Measurements from ENCODE around the gene CENPX. TPM values are rescaled to one million over a fixed set of nuclear protein-coding genes. Genes with fewer than 3 reads are reported as not detected.
A peak's percentile ranks its signal among the peaks of the same experiment; 100 is the strongest.

CENPX gene
- total RNA-seq, 2 experiments from 2014 or later = 80.2 to 91.3 TPM

- Mint-ChIP-seq H3K27ac (no peak overlapping the region), H3K27me3 (no peaks in the 10 kb centered on the region), H3K9me3 (ENCODE audit: low read depth) (no peaks in the 10 kb centered on the region), H3K4me1 (peaks cover 5% of the 10 kb centered on the region), H3K4me3 (no peak overlapping the region), H3K36me3 (peaks cover 4% of the 10 kb centered on the region)
- CTCF ChIA-PET = no interaction called here
- ATAC-seq (no peak), DNase-seq (no peak)
Observed at GRCh38 chr17:82014432-82014831, 8.2 kb downstream of the CENPX start.

- Mint-ChIP-seq H3K4me1 (peaks cover 7% of the 10 kb centered on the region), H3K27ac (no peak overlapping the region), H3K27me3 (no peaks in the 10 kb centered on the region), H3K36me3 (peaks cover 4% of the 10 kb centered on the region), H3K9me3 (ENCODE audit: low read depth) (no peaks in the 10 kb centered on the region), H3K4me3 (no peak overlapping the region)
- DNase-seq (no peak), ATAC-seq (no peak)
- CTCF ChIA-PET = interaction anchor here (2.9 kb wide), 1 partner anchor 54 kb away, joined by 10 read pairs; no protein-coding TSS in a partner anchor
Observed at GRCh38 chr17:82013772-82014321, 8.8 kb downstream of the CENPX start.

GRCh38 chr17:82013341-82013740, 9.3 kb downstream of the CENPX start:
- CTCF ChIA-PET = interaction anchor here (2.9 kb wide), 1 partner anchor 54 kb away, joined by 10 read pairs; no protein-coding TSS in a partner anchor
- H3K9me3 Mint-ChIP-seq (ENCODE audit: low read depth) = no peaks in the 10 kb centered on the region
- DNase-seq = no peak
- no peak overlapping the region for H3K27ac Mint-ChIP-seq
- ATAC-seq = no peak
- no peaks in the 10 kb centered on the region for H3K27me3 Mint-ChIP-seq
- H3K4me1 Mint-ChIP-seq = peaks cover 7% of the 10 kb centered on the region
- no peaks in the 10 kb centered on the region for H3K36me3 Mint-ChIP-seq
- H3K4me3 Mint-ChIP-seq = no peak overlapping the region

DNA sequence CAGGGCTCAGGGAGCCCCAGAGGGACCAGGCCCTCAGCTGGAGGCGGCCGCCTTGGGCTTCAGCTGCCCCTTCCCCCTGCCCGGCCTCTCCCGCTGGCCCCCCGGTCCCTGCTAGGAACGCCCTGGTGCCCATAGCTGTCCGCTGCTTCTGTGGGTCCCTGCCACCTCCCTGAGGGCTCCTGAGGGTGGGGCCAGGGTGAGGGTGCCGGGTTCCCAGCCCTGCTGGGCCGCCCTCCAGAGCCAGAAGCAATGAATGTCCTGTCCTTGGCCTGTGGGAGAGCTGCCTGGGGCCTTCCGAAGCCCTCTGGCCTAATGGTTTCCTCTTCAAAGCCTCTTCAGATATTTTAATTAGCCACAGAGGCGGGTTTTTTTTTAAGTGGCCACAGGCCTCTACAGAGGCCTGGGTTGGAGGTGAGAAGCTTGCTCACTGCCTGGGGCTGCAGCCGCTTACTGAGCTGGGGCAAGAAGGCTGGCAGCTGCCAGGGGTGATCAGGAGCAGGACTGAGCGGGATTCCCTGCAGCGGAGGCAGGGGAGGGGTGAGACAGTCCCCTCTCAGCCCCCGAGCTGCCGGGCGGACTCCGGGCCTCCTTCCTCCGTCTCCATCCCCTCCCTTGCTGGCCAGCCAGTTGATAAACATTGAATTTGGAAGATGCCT, 9.9 kb downstream of the CENPX start:
- Mint-ChIP-seq H3K4me3 (no peak overlapping the region), H3K27me3 (no peaks in the 10 kb centered on the region), H3K4me1 (peaks cover 7% of the 10 kb centered on the region), H3K36me3 (no peaks in the 10 kb centered on the region), H3K27ac (no peak overlapping the region), H3K9me3 (ENCODE audit: low read depth) (no peaks in the 10 kb centered on the region)
- DNase-seq (no peak), ATAC-seq (no peak)
- CTCF ChIA-PET = interaction anchor here (1.1 to 2.9 kb wide), 2 partner anchors 9 to 53 kb away, joined by 4 to 10 read pairs; no protein-coding TSS in a partner anchor

DNA sequence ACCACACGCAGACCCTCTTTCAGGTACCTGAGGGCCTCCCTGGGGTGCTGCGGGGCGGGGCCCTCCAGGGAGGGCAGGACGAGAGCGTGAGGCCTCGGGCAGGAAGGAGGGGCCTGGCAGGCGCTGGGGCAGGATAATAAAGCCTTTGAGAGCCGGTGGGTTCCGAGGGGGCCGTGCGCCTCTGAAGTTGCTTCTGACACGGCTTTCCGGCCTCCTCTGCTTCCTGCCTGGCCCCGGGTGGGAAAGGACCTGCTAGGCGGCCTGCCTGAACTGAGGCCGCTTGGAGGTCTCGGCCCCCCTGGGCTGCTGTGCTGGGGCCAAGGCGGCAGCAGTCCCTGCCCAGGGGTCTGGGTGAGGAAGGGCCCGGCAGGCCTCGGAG, 10.4 kb downstream of the CENPX start:
- Mint-ChIP-seq H3K4me1 (peaks cover 7% of the 10 kb centered on the region), H3K36me3 (no peaks in the 10 kb centered on the region), H3K27ac (no peak overlapping the region), H3K27me3 (no peaks in the 10 kb centered on the region), H3K4me3 (no peak overlapping the region), H3K9me3 (ENCODE audit: low read depth) (no peaks in the 10 kb centered on the region)
- ATAC-seq (no peak), DNase-seq (no peak)
- CTCF ChIA-PET = interaction anchor here (1.1 to 2.9 kb wide), 2 partner anchors 9 to 53 kb away, joined by 4 to 10 read pairs; no protein-coding TSS in a partner anchor

DNA sequence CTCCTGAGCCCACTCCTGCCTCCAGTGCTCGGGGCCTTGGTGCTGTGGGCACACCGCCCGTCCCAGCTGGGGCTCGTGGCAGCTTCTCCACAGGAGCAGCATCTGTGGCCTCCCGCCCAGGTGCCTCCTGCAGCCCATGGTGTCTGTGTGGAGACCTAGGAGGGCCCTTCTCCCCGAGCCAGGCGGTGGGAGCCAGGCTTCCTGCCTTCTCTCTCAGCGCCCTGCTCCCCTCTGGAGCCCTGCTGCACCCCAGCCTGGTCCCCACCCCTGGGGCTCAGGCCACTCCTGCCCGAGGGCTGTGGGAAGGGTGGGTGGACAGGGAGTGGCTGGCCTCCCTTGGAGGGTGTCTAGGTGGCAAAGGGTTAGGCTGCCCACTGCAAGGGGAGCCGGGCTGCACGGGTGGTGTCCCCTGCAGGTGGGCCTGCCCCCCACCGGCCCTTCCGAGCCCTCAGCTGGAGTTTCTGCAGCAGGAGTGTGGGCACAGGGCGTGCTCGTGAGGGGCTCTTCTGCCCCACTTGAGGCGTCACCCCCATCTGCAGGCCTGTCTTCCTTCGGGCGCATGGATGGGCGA, 11.0 kb downstream of the CENPX start:
- Mint-ChIP-seq H3K27ac (no peak overlapping the region), H3K4me1 (peaks cover 7% of the 10 kb centered on the region), H3K27me3 (no peaks in the 10 kb centered on the region), H3K4me3 (no peak overlapping the region), H3K9me3 (ENCODE audit: low read depth) (no peaks in the 10 kb centered on the region), H3K36me3 (no peaks in the 10 kb centered on the region)
- DNase-seq (no peak), ATAC-seq (no peak)
- CTCF ChIA-PET = interaction anchor here (1.1 to 2.9 kb wide), 2 partner anchors 10 to 52 kb away, joined by 4 to 10 read pairs; no protein-coding TSS in a partner anchor

- DNase-seq (no peak), ATAC-seq (no peak)
- CTCF ChIA-PET = interaction anchor here (1.7 to 2.9 kb wide), 2 partner anchors 9 to 51 kb away, joined by 7 to 10 read pairs; no protein-coding TSS in a partner anchor
- Mint-ChIP-seq H3K4me3 (no peak overlapping the region), H3K27me3 (no peaks in the 10 kb centered on the region), H3K27ac (no peak overlapping the region), H3K9me3 (ENCODE audit: low read depth) (no peaks in the 10 kb centered on the region), H3K4me1 (peaks cover 7% of the 10 kb centered on the region), H3K36me3 (no peaks in the 10 kb centered on the region)
Observed at GRCh38 chr17:82010575-82011525, 11.8 kb downstream of the CENPX start.

GRCh38 chr17:82009413-82009812, 13.3 kb downstream of the CENPX start:
- peak overlapping the region; percentile 19 for H3K27ac Mint-ChIP-seq
- H3K27me3 Mint-ChIP-seq = no peaks in the 10 kb centered on the region
- no peaks in the 10 kb centered on the region for H3K36me3 Mint-ChIP-seq
- H3K4me3 Mint-ChIP-seq = no peak overlapping the region
- peaks cover 7% of the 10 kb centered on the region for H3K4me1 Mint-ChIP-seq
- no peak for ATAC-seq
- no peak for DNase-seq
- no peaks in the 10 kb centered on the region for H3K9me3 Mint-ChIP-seq (ENCODE audit: low read depth)
- CTCF ChIA-PET = interaction anchor here (0.9 to 2.1 kb wide), 5 partner anchors 10 to 50 kb away, joined by 3 to 16 read pairs (median 4); partner anchors contain the start of genes CENPX and LRRC45

DNA sequence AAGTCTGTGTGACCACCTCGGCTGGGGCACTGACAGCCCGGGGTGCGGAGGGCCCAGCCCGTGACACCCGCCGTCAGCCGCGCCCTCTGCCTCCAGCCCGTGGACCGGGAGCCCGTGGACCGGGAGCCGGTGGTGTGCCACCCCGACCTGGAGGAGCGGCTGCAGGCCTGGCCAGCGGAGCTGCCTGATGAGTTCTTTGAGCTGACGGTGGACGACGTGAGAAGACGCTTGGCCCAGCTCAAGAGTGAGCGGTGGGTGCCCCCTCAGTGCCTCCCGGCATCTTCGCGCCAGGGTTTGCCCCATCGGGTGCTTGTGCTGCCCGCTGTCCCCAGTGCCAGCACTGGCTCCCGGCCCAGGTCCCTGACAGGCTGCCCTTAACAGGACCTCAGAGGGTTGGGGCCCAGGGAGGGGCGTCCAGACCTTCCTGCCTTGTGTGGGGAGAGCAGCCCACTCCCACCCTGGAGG, 13.7 kb downstream of the CENPX start:
- Mint-ChIP-seq H3K27ac (no peak overlapping the region), H3K27me3 (no peaks in the 10 kb centered on the region), H3K9me3 (ENCODE audit: low read depth) (no peaks in the 10 kb centered on the region), H3K4me1 (peaks cover 7% of the 10 kb centered on the region), H3K4me3 (no peak overlapping the region), H3K36me3 (no peaks in the 10 kb centered on the region)
- CTCF ChIA-PET = interaction anchor here (0.9 to 2.1 kb wide), 5 partner anchors 11 to 49 kb away, joined by 3 to 16 read pairs (median 4); partner anchors contain the start of genes CENPX and LRRC45
- ATAC-seq (no peak), DNase-seq (no peak)

DNA sequence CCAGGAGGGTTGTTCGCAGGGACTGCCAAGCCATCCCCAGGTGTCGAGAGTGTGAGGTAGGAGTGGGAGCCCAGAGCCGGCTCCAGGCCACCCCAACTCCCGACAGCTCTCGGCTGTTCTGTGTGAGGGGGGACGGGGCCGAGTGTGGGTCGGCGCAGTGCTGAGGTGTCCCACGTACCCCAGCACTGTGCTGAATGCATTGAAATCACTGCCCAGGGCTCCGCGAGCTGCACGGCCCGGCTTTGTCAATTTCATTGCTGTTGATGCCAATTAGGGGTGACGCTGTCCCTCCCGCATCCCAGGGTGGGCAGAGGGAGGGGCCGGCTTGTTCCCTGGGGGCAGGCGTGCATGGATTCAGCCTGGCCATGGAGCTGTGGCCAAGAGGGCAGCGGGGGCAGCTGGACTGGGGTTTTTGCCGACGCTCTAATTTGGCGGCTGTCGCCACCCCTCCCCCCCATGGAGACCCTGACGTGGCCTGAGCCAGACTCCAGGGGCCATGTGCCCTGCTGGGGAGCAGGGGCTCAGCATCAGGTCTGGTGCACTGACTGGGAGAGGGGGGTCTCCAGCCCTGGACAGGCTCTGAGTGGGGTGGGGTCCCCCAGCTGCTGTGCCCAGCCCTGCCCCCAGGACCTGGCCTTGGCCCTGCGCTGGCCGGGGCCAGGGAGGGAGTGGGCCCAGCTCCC, 14.3 kb downstream of the CENPX start:
- CTCF ChIA-PET = interaction anchor here (1.1 to 2.1 kb wide), 3 partner anchors 13 to 49 kb away, joined by 3 to 16 read pairs (median 4); partner anchors contain the start of genes CENPX and LRRC45
- peaks cover 7% of the 10 kb centered on the region for H3K4me1 Mint-ChIP-seq
- H3K4me3 Mint-ChIP-seq = no peak overlapping the region

DNA sequence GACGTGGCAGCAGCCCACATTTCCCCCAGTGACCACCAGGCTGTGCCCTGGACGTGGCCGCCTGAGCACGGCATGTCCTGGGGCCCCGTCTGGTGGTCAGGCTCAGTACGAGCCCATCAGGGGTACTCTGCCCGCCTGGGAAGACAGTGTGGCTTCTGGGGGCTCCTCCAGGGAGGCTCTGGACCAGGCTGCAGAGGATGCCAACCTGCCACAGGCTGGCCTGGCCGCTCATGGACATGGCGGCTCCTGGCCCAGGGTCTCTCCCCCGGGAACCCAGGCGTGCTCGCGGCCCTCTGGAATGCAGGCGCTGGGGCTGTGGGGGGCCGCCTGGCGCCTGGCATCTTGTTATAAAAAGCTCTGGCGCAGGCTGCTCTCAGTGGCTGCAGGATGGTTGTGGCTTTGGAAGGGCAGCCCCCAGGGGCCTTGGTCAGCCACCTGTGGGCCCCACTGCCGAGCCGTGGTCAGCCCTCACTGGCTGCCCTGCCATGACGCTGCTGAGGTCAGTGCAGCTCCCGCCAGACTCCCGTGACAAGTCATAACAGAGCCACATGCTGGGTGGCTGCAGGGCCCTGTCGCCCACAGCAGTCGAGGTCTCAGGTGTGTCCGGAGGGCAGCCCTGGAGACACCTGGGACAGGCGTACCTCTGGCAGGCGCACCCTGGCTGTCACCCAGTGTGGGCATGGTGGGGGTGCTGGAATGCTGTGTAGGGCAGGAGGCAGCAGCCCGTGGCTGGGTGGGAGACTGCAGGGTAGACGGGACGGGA, 15.0 kb downstream of the CENPX start:
- Mint-ChIP-seq H3K27ac (no peak overlapping the region), H3K36me3 (no peaks in the 10 kb centered on the region), H3K27me3 (no peaks in the 10 kb centered on the region), H3K4me1 (peaks cover 7% of the 10 kb centered on the region), H3K9me3 (ENCODE audit: low read depth) (no peaks in the 10 kb centered on the region), H3K4me3 (no peak overlapping the region)
- CTCF ChIA-PET = no interaction called here
- DNase-seq (no peak), ATAC-seq (no peak)

More for the DNA sequence above, 14.3 kb downstream of the CENPX start:
- no peaks in the 10 kb centered on the region for H3K36me3 Mint-ChIP-seq
- H3K9me3 Mint-ChIP-seq (ENCODE audit: low read depth) = no peaks in the 10 kb centered on the region
- ATAC-seq (no peak), DNase-seq (no peak)
- no peaks in the 10 kb centered on the region for H3K27me3 Mint-ChIP-seq
- no peak overlapping the region for H3K27ac Mint-ChIP-seq

DNA sequence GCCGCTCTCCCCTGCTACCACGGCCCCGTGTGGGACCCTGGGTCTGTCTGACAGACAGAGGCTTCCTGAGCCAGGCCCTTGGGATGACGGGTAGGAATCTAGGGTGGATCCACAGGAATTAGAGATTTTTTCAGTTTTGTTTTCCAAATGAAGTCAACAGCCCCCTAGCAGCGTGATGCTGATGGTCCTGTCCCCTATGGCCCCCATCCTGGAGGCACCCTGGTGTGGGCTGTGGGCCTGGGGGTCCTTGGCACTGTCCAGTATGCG, 15.5 kb downstream of the CENPX start:
- H3K27ac Mint-ChIP-seq = no peak overlapping the region
- no peaks in the 10 kb centered on the region for H3K9me3 Mint-ChIP-seq (ENCODE audit: low read depth)
- H3K4me1 Mint-ChIP-seq = peaks cover 7% of the 10 kb centered on the region
- H3K27me3 Mint-ChIP-seq = no peaks in the 10 kb centered on the region
- no peaks in the 10 kb centered on the region for H3K36me3 Mint-ChIP-seq
- H3K4me3 Mint-ChIP-seq = no peak overlapping the region
- ATAC-seq = no peak
- CTCF ChIA-PET = no interaction called here
- DNase-seq = no peak

Measured in activated CD8-positive, alpha-beta memory T cell treated with anti-CD3 and anti-CD28 coated beads, Interleukin-2, amount 10 ng/mL, durations not matched to agents 7 days and 5 days (primary cell).